Lower lobe of right lung (tissue), 2 donors: ENCODE results near the gene UST. TPM values are rescaled to one million over a fixed set of nuclear protein-coding genes. Genes with fewer than 3 reads are reported as not detected.
A peak's percentile ranks its signal among the peaks of the same experiment; 100 is the strongest.

Experiments used
- ATAC-seq, 2 donors: fragments of 200-7000 bp; cut with Tn5 transposase; one replicate each; pipeline ENCODE4 v1.9.1; 2020 to 2022; ENCODE audit warnings: mild to moderate bottlenecking in 2 of 2, moderate library complexity in 2 of 2
- DNase-seq: peaks from one replicate; pipeline ENCODE4 v3.0.0-alpha.2; 2020
- H3K27ac ChIP-seq: fragments of 200-600 bp; one replicate; pipeline ENCODE4 v1.8.0; 2022
- H3K27me3 ChIP-seq: fragments of 200-600 bp; one replicate; pipeline ENCODE4 v1.8.0; 2022; ENCODE audit warnings: low read depth
- H3K36me3 ChIP-seq: fragments of 200-600 bp; one replicate; pipeline ENCODE4 v1.8.0; 2022; ENCODE audit warnings: mild to moderate bottlenecking
- H3K4me1 ChIP-seq: fragments of 200-600 bp; one replicate; pipeline ENCODE4 v1.8.0; 2022
- H3K4me3 ChIP-seq: fragments of 200-600 bp; one replicate; pipeline ENCODE4 v1.8.0; 2022; ENCODE audit warnings: mild to moderate bottlenecking
- H3K9me3 ChIP-seq: fragments of 200-600 bp; one replicate; pipeline ENCODE4 v1.8.0; 2022
- intact Hi-C: fragments of 100-400 bp; cut with DNase I; formaldehyde crosslinking; loops from one replicate; pipeline ENCODE4 v1.11.0; 2022
- total RNA-seq: library from RNA; stranded (reverse); fragmentation: NEBNext Ultra II Directional; extraction: Animal tissue kit (Norgen Biotek cat#: 25700); gene quantifications from one replicate; pipeline ENCODE4 v1.2.1, GENCODE V29; 2021
- TF ChIP-seq, protein P1 (sequence below): fragments of 200-600 bp; IDR thresholded peaks from one replicate; pipeline ENCODE4 v1.8.0; 2022; ENCODE audit warnings: antibody characterized with exemption, mild to moderate bottlenecking
- donor health status: DM: no; HTN: yes; CAD: no; lungs with severe emphysema.

UST gene
- total RNA-seq, 1 donor from 2014 or later: 11.8 TPM

DNA sequence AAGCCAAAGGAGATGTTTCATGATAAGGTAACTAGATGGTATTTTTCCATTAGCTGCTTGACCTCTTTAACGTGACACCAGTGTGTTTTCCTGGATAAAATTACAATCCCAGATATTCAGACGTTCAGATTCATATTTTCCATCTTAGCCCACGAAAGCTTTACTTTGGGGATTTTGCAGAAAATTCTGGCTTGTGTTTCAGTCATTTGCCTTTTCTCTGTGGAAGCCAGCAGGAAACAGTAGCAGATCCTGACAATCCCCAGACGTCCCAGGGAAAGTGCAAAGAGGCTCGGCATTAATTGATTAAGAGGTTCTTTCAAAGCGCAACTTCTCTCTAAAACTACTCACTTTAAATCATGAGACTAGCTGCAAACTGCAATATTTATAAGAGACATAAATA is 243.6 kb downstream of the UST start:
- ATAC-seq: no peak
- no peaks in the 10 kb centered on the region for H3K4me1 ChIP-seq
- H3K9me3 ChIP-seq: no peaks in the 10 kb centered on the region
- H3K27ac ChIP-seq: no peak overlapping the region
- H3K27me3 ChIP-seq: no peaks in the 10 kb centered on the region
- H3K4me3 ChIP-seq: no peak overlapping the region
- intact Hi-C loops: no loop called here
- H3K36me3 ChIP-seq: no peaks in the 10 kb centered on the region
- TF ChIP-seq, protein P1, sequence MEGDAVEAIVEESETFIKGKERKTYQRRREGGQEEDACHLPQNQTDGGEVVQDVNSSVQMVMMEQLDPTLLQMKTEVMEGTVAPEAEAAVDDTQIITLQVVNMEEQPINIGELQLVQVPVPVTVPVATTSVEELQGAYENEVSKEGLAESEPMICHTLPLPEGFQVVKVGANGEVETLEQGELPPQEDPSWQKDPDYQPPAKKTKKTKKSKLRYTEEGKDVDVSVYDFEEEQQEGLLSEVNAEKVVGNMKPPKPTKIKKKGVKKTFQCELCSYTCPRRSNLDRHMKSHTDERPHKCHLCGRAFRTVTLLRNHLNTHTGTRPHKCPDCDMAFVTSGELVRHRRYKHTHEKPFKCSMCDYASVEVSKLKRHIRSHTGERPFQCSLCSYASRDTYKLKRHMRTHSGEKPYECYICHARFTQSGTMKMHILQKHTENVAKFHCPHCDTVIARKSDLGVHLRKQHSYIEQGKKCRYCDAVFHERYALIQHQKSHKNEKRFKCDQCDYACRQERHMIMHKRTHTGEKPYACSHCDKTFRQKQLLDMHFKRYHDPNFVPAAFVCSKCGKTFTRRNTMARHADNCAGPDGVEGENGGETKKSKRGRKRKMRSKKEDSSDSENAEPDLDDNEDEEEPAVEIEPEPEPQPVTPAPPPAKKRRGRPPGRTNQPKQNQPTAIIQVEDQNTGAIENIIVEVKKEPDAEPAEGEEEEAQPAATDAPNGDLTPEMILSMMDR: no peak
- DNase-seq: no peak

DNA sequence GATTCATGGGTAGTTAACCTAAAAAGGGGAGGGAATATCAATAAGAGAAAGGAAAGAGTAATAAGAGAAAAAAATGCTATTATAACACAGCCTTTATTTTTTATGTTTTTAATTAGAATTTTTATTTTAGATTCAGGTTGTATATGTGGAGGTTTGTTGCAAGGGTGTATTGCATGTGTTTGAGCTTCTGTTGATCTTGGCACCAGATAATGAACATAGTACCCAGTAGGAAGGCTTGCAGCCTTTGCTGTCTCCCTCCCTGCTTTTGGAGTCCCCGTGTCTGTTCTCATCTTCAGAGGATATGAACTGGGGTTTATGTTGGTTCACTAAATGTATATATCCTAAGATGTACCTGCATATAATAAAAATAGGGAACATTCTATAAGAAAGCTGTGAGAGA is 250.0 kb downstream of the UST start:
- H3K36me3 ChIP-seq: no peaks in the 10 kb centered on the region
- DNase-seq: no peak
- H3K27ac ChIP-seq: no peak overlapping the region
- no peak for ATAC-seq
- no peaks in the 10 kb centered on the region for H3K27me3 ChIP-seq
- H3K4me1 ChIP-seq: peaks cover 16% of the 10 kb centered on the region
- H3K9me3 ChIP-seq: peaks cover 8% of the 10 kb centered on the region
- no peak overlapping the region for H3K4me3 ChIP-seq
- intact Hi-C loops: no loop called here
- TF ChIP-seq, protein P1: no peak

DNA sequence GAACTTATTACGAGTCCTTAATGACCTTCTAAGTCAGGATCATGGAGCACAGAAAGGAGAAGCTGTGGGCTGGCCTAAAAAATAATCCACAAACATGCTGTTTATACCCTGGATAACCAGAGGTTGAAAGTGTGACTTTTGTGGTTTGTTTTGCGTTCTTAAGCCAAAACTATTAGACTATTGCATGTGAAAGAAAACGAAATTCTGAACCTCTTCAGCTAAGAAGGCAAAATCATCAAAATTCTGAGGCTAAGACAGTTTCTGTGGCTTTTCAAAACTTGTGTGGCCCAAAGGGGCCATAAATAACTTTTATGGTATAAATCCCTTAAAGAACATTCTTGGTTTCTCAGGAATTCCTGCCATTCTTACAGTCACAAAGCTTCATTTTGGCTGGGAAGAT is 251.0 kb downstream of the UST start:
- Histone ChIP-seq H3K4me1 (peaks cover 16% of the 10 kb centered on the region), H3K9me3 (peaks cover 8% of the 10 kb centered on the region), H3K27me3 (no peaks in the 10 kb centered on the region), H3K4me3 (no peak overlapping the region), H3K36me3 (no peaks in the 10 kb centered on the region), H3K27ac (no peak overlapping the region)
- DNase-seq (no peak), ATAC-seq (no peak)
- intact Hi-C loops: no loop called here
- TF ChIP-seq, protein P1: no peak

DNA sequence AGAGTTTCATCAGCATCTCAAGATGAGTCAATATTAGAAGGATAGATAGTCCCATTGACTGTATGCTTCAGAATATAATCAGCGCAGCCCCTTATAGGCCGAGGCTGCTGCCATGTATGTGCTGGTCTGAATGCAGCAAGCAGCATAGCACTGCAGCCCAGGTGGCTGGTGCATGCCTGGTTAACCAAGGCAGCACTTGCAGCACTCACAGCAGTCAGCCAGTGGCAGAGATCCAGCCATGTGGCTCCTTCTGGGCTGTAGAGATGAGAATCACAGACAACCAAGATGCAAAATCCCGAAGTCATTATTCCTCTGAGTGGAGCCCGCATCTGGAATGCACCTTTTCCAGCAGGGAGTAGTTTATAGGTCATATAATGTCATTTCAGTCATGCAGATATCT is 251.9 kb downstream of the UST start:
- TF ChIP-seq, protein P1: no peak
- no peaks in the 10 kb centered on the region for H3K36me3 ChIP-seq
- intact Hi-C loops: no loop called here

DNA sequence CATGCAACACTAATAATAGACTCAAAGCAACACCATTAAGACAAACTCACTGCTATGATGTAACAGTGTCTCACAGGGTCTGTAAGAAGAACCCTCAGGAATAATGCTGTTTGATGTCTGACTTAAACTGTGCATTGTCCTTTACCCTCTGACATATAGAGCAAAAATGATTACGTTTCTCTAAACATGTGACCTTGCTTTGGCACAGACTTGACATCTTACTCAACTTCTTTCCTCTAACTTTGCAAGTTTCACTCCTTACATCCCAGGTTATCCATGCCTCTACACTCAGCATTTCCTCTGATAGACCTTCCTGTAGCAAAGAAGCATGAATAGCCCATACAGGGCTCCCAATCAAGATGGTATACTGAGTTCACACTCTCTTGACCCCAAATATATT is 252.7 kb downstream of the UST start:
- intact Hi-C loops: no loop called here
- no peak for DNase-seq

More for the DNA sequence above, 251.9 kb downstream of the UST start:
- no peak for DNase-seq
- H3K4me1 ChIP-seq: peaks cover 16% of the 10 kb centered on the region
- H3K27me3 ChIP-seq: no peaks in the 10 kb centered on the region
- peaks cover 8% of the 10 kb centered on the region for H3K9me3 ChIP-seq
- no peak for ATAC-seq
- no peak overlapping the region for H3K4me3 ChIP-seq
- no peak overlapping the region for H3K27ac ChIP-seq

More for the DNA sequence above, 252.7 kb downstream of the UST start:
- Histone ChIP-seq H3K27ac (peak overlapping the region; percentile 25), H3K4me1 (peaks cover 16% of the 10 kb centered on the region), H3K36me3 (no peaks in the 10 kb centered on the region), H3K27me3 (no peaks in the 10 kb centered on the region), H3K4me3 (no peak overlapping the region), H3K9me3 (peaks cover 8% of the 10 kb centered on the region)
- TF ChIP-seq, protein P1: no peak
- ATAC-seq: peak; percentile 18 to 19
